Hepatocyte (in vitro differentiated cells): ENCODE measurements around the gene SHQ1.

ENCODE experiments used
- CTCF ChIP-seq: fragments of 200-600 bp; sonication (generic); IDR thresholded peaks from 2 replicates; pipeline ENCODE4 v1.5.1; 2016; ENCODE audit warnings: antibody characterized with exemption, mild to moderate bottlenecking; ENCODE audit not compliant: poor library complexity
- EZH2 ChIP-seq: fragments of 200-600 bp; sonication (generic); IDR thresholded peaks from 2 replicates; pipeline ENCODE4 v1.6.1; 2016; ENCODE audit warnings: antibody characterized with exemption, mild to moderate bottlenecking, borderline replicate concordance
- EZH2phosphoT487 ChIP-seq: fragments of 200-600 bp; sonication (generic); IDR thresholded peaks from one replicate; pipeline ENCODE4 v1.6.1; 2018; ENCODE audit warnings: antibody characterized with exemption, mild to moderate bottlenecking, low read depth, moderate library complexity; ENCODE audit not compliant: unreplicated experiment, severe bottlenecking

DNA sequence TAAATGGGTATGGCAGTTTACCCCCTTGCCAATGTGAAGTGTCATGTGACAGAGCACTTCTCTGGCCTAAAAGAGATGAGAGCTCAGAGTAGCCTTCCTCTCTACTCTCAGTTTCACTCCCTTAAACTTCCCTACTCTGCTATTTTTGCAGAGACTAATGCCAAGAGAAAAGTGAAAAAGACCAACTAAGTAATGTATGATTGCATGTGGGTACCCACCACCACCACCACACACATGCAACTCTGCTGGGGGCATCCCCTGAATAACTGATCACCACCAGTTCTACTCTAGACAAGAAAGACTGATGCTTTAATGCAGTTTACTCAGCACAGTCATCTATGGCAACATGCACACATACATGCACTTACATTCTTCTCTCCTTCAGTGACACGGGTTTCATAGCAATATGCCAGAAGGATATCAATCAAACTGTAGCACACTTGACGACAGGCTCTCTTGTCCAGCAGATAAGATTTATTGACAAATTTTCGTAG lies 31.3 kb downstream of the SHQ1 start:
- TF ChIP-seq CTCF: no peak
- no peak for TF ChIP-seq EZH2phosphoT487
- no peak for TF ChIP-seq EZH2
